ENCODE data around the gene LOXL1. TPM values are rescaled to one million over a fixed set of nuclear protein-coding genes. Genes with fewer than 3 reads are reported as not detected.

Gene LOXL1
- total and polyA plus RNA-seq, 5 experiments from 2014 or later: 0.80 to 2.0 (median 1.3) TPM

GRCh38 chr15:73991726-73992593 lies 65.7 kb downstream of the LOXL1 start, which contains the start of gene STOML1:
TSS of gene STOML1 (minus strand) at chr15:73992295. CDS start at chr15:73992223, 72 bp downstream.
- Mint-ChIP-seq H3K9me3 (no peaks in the 10 kb centered on the region), H3K27me3 (no peaks in the 10 kb centered on the region), H3K27ac (peak within 1 kb of the TSS; percentile 75 to 86 (median 80)), H3K36me3 (peaks cover 0 to 6% (median 0%) of the 10 kb centered on the region in 3 donors), H3K4me3 (peak within 1 kb of the TSS; percentile 78 to 99 (median 86)), H3K4me1 (peaks cover 24 to 63% (median 51%) of the 10 kb centered on the region in 4 donors)
- ATAC-seq (peak; percentile 81 to 85), DNase-seq (peak; percentile 85 to 96 (median 92))
- POLR2A ChIA-PET: interaction anchor here (1.1 to 3.2 kb wide), 5 partner anchors 10 to 44 kb away, joined by 3 to 13 read pairs (median 4); no protein-coding TSS in a partner anchor

GRCh38 chr15:73992594-73992898 lies 66.3 kb downstream of the LOXL1 start:
- DNase-seq: no peak
- ATAC-seq: no peak
- Mint-ChIP-seq H3K27me3 (no peaks in the 10 kb centered on the region), H3K4me1 (peaks cover 26 to 63% (median 57%) of the 10 kb centered on the region in 4 donors), H3K9me3 (no peaks in the 10 kb centered on the region), H3K4me3 (peak overlapping the region; percentile 74 to 99 (median 82)), H3K27ac (peak overlapping the region; percentile 56 to 86 (median 80)), H3K36me3 (peaks cover 0 to 2% (median 0%) of the 10 kb centered on the region in 3 donors)
- POLR2A ChIA-PET: interaction anchor here (1.1 to 3.2 kb wide), 4 partner anchors 11 to 43 kb away, joined by 3 to 13 read pairs (median 4); no protein-coding TSS in a partner anchor

- ATAC-seq (no peak), DNase-seq (no peak)
- peaks cover 0 to 6% (median 0%) of the 10 kb centered on the region in 3 donors for H3K36me3 Mint-ChIP-seq
- H3K27ac Mint-ChIP-seq: peak overlapping the region; percentile 95 to 99 (median 97)
- H3K4me1 Mint-ChIP-seq: peaks cover 29 to 69% (median 65%) of the 10 kb centered on the region in 4 donors
- H3K4me3 Mint-ChIP-seq: peak overlapping the region; percentile 97 to 100 (median 99)
- H3K9me3 Mint-ChIP-seq: no peaks in the 10 kb centered on the region
- H3K27me3 Mint-ChIP-seq: no peaks in the 10 kb centered on the region
- POLR2A ChIA-PET: interaction anchor here (1.2 to 3.2 kb wide), 7 partner anchors 8 to 1458 kb away, joined by 3 to 13 read pairs (median 4); partner anchors contain the start of gene SIN3A
These were observed 67.1 kb downstream of the LOXL1 start for GRCh38 chr15:73993211-73993994.

- no peaks in the 10 kb centered on the region for H3K27me3 Mint-ChIP-seq
- POLR2A ChIA-PET: interaction anchor here (0.7 to 3.1 kb wide), 12 partner anchors 9 to 1457 kb away, joined by 3 to 28 read pairs (median 4); partner anchors contain the start of gene SIN3A
- peaks cover 34 to 79% (median 74%) of the 10 kb centered on the region in 4 donors for H3K4me1 Mint-ChIP-seq
These were observed 68.2 kb downstream of the LOXL1 start, which contains the start of gene PML for GRCh38 chr15:73994413-73994883. TSS of gene PML (plus strand) at chr15:73994716. CDS start at chr15:73994813, 97 bp downstream.

GRCh38 chr15:73994912-73995622 lies 68.8 kb downstream of the LOXL1 start:
- peaks cover 0 to 19% (median 10%) of the 10 kb centered on the region in 3 donors for H3K36me3 Mint-ChIP-seq
- H3K4me1 Mint-ChIP-seq: peaks cover 35 to 81% (median 76%) of the 10 kb centered on the region in 4 donors
- H3K27ac Mint-ChIP-seq: peak overlapping the region; percentile 95 to 99 (median 97)
- peak overlapping the region; percentile 97 to 100 (median 99) for H3K4me3 Mint-ChIP-seq
- DNase-seq: no peak
- no peaks in the 10 kb centered on the region for H3K27me3 Mint-ChIP-seq
- POLR2A ChIA-PET: interaction anchor here (0.8 to 3.1 kb wide), 8 partner anchors 8 to 34 kb away, joined by 3 to 28 read pairs (median 6); no protein-coding TSS in a partner anchor
- H3K9me3 Mint-ChIP-seq: no peaks in the 10 kb centered on the region
- no peak for ATAC-seq

More at GRCh38 chr15:73994413-73994883, 68.2 kb downstream of the LOXL1 start, which contains the start of gene PML:
- ATAC-seq (peak; percentile 75 to 80), DNase-seq (peak; percentile 75 to 94 (median 84))
- H3K27ac Mint-ChIP-seq: peak within 1 kb of the TSS; percentile 95 to 99 (median 97)
- no peaks in the 10 kb centered on the region for H3K9me3 Mint-ChIP-seq
- peak within 1 kb of the TSS; percentile 97 to 100 (median 99) for H3K4me3 Mint-ChIP-seq
- peaks cover 0 to 15% (median 8%) of the 10 kb centered on the region in 3 donors for H3K36me3 Mint-ChIP-seq

- Mint-ChIP-seq H3K36me3 (peaks cover 0 to 27% (median 10%) of the 10 kb centered on the region in 3 donors), H3K27ac (peak overlapping the region; percentile 95 to 99 (median 97))
- no peak for ATAC-seq
These were observed 70.0 kb downstream of the LOXL1 start for GRCh38 chr15:73996267-73996666.

GRCh38 chr15:73996939-73997338 lies 70.7 kb downstream of the LOXL1 start:
- no peaks in the 10 kb centered on the region for H3K9me3 Mint-ChIP-seq

More at GRCh38 chr15:73996267-73996666, 70.0 kb downstream of the LOXL1 start:
- Mint-ChIP-seq H3K27me3 (no peaks in the 10 kb centered on the region), H3K4me1 (peaks cover 32 to 83% (median 75%) of the 10 kb centered on the region in 4 donors), H3K9me3 (no peaks in the 10 kb centered on the region), H3K4me3 (peak overlapping the region; percentile 97 to 100 (median 99))
- POLR2A ChIA-PET: interaction anchor here (3.1 kb wide), 1 partner anchor 10 kb away, joined by 28 read pairs; no protein-coding TSS in a partner anchor
- no peak for DNase-seq

GRCh38 chr15:73997986-73998385 lies 71.7 kb downstream of the LOXL1 start:
- H3K36me3 Mint-ChIP-seq: peaks cover 0 to 38% (median 10%) of the 10 kb centered on the region in 3 donors

More at GRCh38 chr15:73996939-73997338, 70.7 kb downstream of the LOXL1 start:
- Mint-ChIP-seq H3K27me3 (no peaks in the 10 kb centered on the region), H3K4me1 (peaks cover 31 to 85% (median 75%) of the 10 kb centered on the region in 4 donors), H3K27ac (peak overlapping the region; percentile 29 to 99 (median 97)), H3K4me3 (peak overlapping the region; percentile 74 to 100 (median 99)), H3K36me3 (peaks cover 0 to 32% (median 10%) of the 10 kb centered on the region in 3 donors)
- ATAC-seq (peak in 1 of 2 donors; percentile 19), DNase-seq (peak in 5 of 10 donors; percentile 22 to 44 (median 40))
- POLR2A ChIA-PET: interaction anchor here (3.1 kb wide), 1 partner anchor 10 kb away, joined by 28 read pairs; no protein-coding TSS in a partner anchor

More at GRCh38 chr15:73997986-73998385, 71.7 kb downstream of the LOXL1 start:
- Mint-ChIP-seq H3K4me3 (peak overlapping the region in 3 of 10 donors; percentile 45 to 99 (median 57)), H3K27ac (peak overlapping the region in 1 of 10 donors; percentile 68), H3K4me1 (peaks cover 30 to 83% (median 67%) of the 10 kb centered on the region in 4 donors), H3K9me3 (no peaks in the 10 kb centered on the region), H3K27me3 (no peaks in the 10 kb centered on the region)
- POLR2A ChIA-PET: no interaction called here
- DNase-seq: no peak
- no peak for ATAC-seq
